Stimulated activated naive CD4-positive, alpha-beta T cell (primary cell): Measurements from ENCODE around the gene ZMPSTE24.

Experiments used
- DNase-seq, 6 experiments: peaks; one replicate each; lab custom pipeline; 2025; lab: John Stamatoyannopoulos, UW

The ZMPSTE24 gene

GRCh38 chr1:40303790-40304189 is 45.8 kb downstream of the ZMPSTE24 start:
- no peak for DNase-seq

- no peak for DNase-seq
Observed at GRCh38 chr1:40305451-40305850, 47.4 kb downstream of the ZMPSTE24 start.

- no peak for DNase-seq
Observed at GRCh38 chr1:40305871-40306270, 47.8 kb downstream of the ZMPSTE24 start.

GRCh38 chr1:40306296-40306695 is 48.3 kb downstream of the ZMPSTE24 start:
- DNase-seq: no peak

- no peak for DNase-seq
Observed at GRCh38 chr1:40307186-40307585, 49.1 kb downstream of the ZMPSTE24 start.

GRCh38 chr1:40308036-40308727 is 50.1 kb downstream of the ZMPSTE24 start:
- no peak for DNase-seq

GRCh38 chr1:40309374-40310128 is 51.5 kb downstream of the ZMPSTE24 start:
- DNase-seq: no peak

GRCh38 chr1:40310129-40310461 is 52.1 kb downstream of the ZMPSTE24 start:
- no peak for DNase-seq

- no peak for DNase-seq
Observed at GRCh38 chr1:40310983-40311642, 53.1 kb downstream of the ZMPSTE24 start.

- DNase-seq: no peak
Observed at GRCh38 chr1:40311692-40312091, 53.7 kb downstream of the ZMPSTE24 start.

GRCh38 chr1:40312238-40313205 is 54.5 kb downstream of the ZMPSTE24 start:
- peak in 1 of 6 experiments; percentile 3 for DNase-seq

GRCh38 chr1:40313329-40313957 is 55.4 kb downstream of the ZMPSTE24 start:
- no peak for DNase-seq

- no peak for DNase-seq
Observed at GRCh38 chr1:40313958-40314720, 56.1 kb downstream of the ZMPSTE24 start.

- DNase-seq: no peak
Observed at GRCh38 chr1:40314721-40315238, 56.7 kb downstream of the ZMPSTE24 start.

GRCh38 chr1:40315239-40315794 is 57.3 kb downstream of the ZMPSTE24 start:
- peak; percentile 76 to 92 (median 81) for DNase-seq

- peak in 4 of 6 experiments; percentile 18 to 68 (median 52) for DNase-seq
Observed at GRCh38 chr1:40315795-40316594, 58.0 kb downstream of the ZMPSTE24 start.

GRCh38 chr1:40316595-40317393 is 58.8 kb downstream of the ZMPSTE24 start, which contains the start of gene COL9A2:
Gene COL9A2, minus strand, starts transcription at chr1:40317286. Its CDS starts 89 bp downstream, at chr1:40317197.
- DNase-seq: peak; percentile 8 to 68 (median 55)
